K562 (cell line): ENCODE data around the gene MYO18B. TPM values are rescaled to one million over a fixed set of nuclear protein-coding genes. Genes with fewer than 3 reads are reported as not detected.

ENCODE experiments used
- ATAC-seq: fragments of 200-7000 bp; cut with Tn5 transposase; 3 replicates; pipeline ENCODE4 v1.9.1; 2020; ENCODE audit warnings: moderate library complexity
- BruUV-seq: library from RNA; stranded (reverse); fragments of 400-500 nt; replicated peaks from 2 replicates; lab custom pipeline; 2021; lab: Mats Ljungman, UMichigan
- CTCF ChIA-PET: fragments of 300-600 bp; formaldehyde crosslinking; extraction: SDS; loops from one replicate; lab custom pipeline; 2021; ENCODE audit warnings: low intra/inter-chr PET ratio; lab: Yijun Ruan, JAX
- POLR2A ChIA-PET: fragments of 300-600, 350-650 bp; sonication (Branson Sonifier 250); formaldehyde crosslinking; extraction: SDS; loops from one replicate; lab custom pipeline; 2021; ENCODE audit warnings: antibody characterized with exemption, inconsistent platforms; lab: Yijun Ruan, JAX
- DNase-seq, 4 experiments: peaks; one replicate each; pipeline versions ENCODE4 v3.0.0 to v3.0.0-alpha.2; 2011 to 2018; ENCODE audit warnings: low spot score in 3 of 4, mixed read lengths in 3 of 4; ENCODE audit errors: extremely low read depth in 1 of 4
- FAIRE-seq: peaks from 2 replicates; lab custom pipeline; 2011; peaks lifted over from hg19 to GRCh38; lab: Jason Lieb, UNC
- H2AFZ ChIP-seq: 2 replicates; pipeline ENCODE4 v1.6.0; 2011; ENCODE audit warnings: low read depth, low read length, control low read depth, inconsistent platforms
- H3K27ac ChIP-seq: fragments of 200-600 bp; 3 replicates; pipeline ENCODE4 v1.8.0; 2011; ENCODE audit warnings: low read depth, mild to moderate bottlenecking, control low read depth, inconsistent platforms, low read length, moderate library complexity, mixed read lengths; ENCODE audit errors: extremely low read depth
- H3K27me3 ChIP-seq, 2 experiments: fragments of 300-600 bp in 1 of 2; 2 replicates in 1 of 2; 3 replicates in 1 of 2; pipeline versions ENCODE4 v1.6.0 to v1.8.0; 2011; ENCODE audit warnings: inconsistent platforms in 2 of 2, low read length in 2 of 2, mild to moderate bottlenecking in 1 of 2, mixed read lengths in 1 of 2, moderate library complexity in 1 of 2; ENCODE audit not compliant: control insufficient read depth in 2 of 2, insufficient read depth in 2 of 2
- H3K36me3 ChIP-seq: fragments of 300-600 bp; 3 replicates; pipeline ENCODE4 v1.8.0; 2011; ENCODE audit warnings: mild to moderate bottlenecking, low read length, inconsistent platforms; ENCODE audit not compliant: control insufficient read depth, insufficient read depth
- H3K4me1 ChIP-seq, 2 experiments: fragments of 200-600 bp in 1 of 2; replicated peaks in 1 of 2; 2 replicates in 1 of 2; 3 replicates in 1 of 2; pipeline versions ENCODE4 v1.5.1 to v1.8.0; 2011; ENCODE audit warnings: inconsistent platforms in 2 of 2, low read length in 2 of 2, mild to moderate bottlenecking in 1 of 2, mixed read lengths in 1 of 2, moderate library complexity in 1 of 2; ENCODE audit not compliant: control insufficient read depth in 2 of 2, insufficient read depth in 2 of 2
- H3K4me2 ChIP-seq: 2 replicates; pipeline ENCODE4 v1.6.1; 2011; ENCODE audit warnings: low read length, control low read depth, inconsistent platforms, mixed read lengths; ENCODE audit not compliant: insufficient read depth
- H3K4me3 ChIP-seq: fragments of 200-600 bp; sonication (generic), shearing (Covaris generic); 2 replicates; pipeline ENCODE4 v1.5.1; 2016; ENCODE audit warnings: control low read depth, inconsistent platforms
- H3K79me2 ChIP-seq: fragments of 200-600 bp; 3 replicates; pipeline ENCODE4 v1.8.0; 2011; ENCODE audit warnings: low read length, inconsistent platforms; ENCODE audit not compliant: control insufficient read depth, insufficient read depth
- H3K9ac ChIP-seq, 2 experiments: 2 replicates each; pipeline versions ENCODE4 v1.6.0 to v1.6.1; 2011; ENCODE audit warnings: low read depth in 2 of 2, low read length in 2 of 2, control low read depth in 1 of 2, inconsistent platforms in 1 of 2, mild to moderate bottlenecking in 1 of 2, mixed read lengths in 1 of 2; ENCODE audit not compliant: insufficient read depth in 1 of 2
- H3K9me1 ChIP-seq: one replicate; pipeline ENCODE4 v1.6.0; 2011; ENCODE audit warnings: inconsistent platforms, mild to moderate bottlenecking, low read length, moderate library complexity; ENCODE audit not compliant: control insufficient read depth, insufficient read depth
- H3K9me3 ChIP-seq: replicated peaks from 2 replicates; pipeline ENCODE4 v1.5.1; 2011; ENCODE audit warnings: low read depth, low read length, inconsistent platforms; ENCODE audit not compliant: control insufficient read depth, insufficient read depth
- H4K20me1 ChIP-seq: replicated peaks from 2 replicates; pipeline ENCODE4 v1.6.1; 2011; ENCODE audit warnings: low read length, inconsistent platforms, mixed read lengths; ENCODE audit not compliant: control insufficient read depth, insufficient read depth
- BACH1 ChIP-seq: fragments of 200-800 bp; sonication (Bioruptor generic); IDR thresholded peaks from 2 replicates; pipeline ENCODE4 v1.6.1; 2016; ENCODE audit warnings: missing genetic modification characterization, missing compliant biosample characterization
- GATAD2A ChIP-seq: fragments of 450-650 bp; IDR thresholded peaks from 2 replicates; pipeline ENCODE4 v1.6.1; 2017
- RNF219 ChIP-seq: fragments of 250-450 bp; sonication (Bioruptor Pico); IDR thresholded peaks from 2 replicates; pipeline ENCODE4 v1.5.0; 2022; ENCODE audit warnings: mild to moderate bottlenecking
- SOX6 ChIP-seq: fragments of 450-650 bp; IDR thresholded peaks from 2 replicates; pipeline ENCODE4 v1.6.1; 2014; ENCODE audit warnings: mild to moderate bottlenecking
- USF1 ChIP-seq: sonication (generic); formaldehyde crosslinking; IDR thresholded peaks from 2 replicates; pipeline ENCODE4 v1.9.0; 2022; ENCODE audit warnings: mild to moderate bottlenecking, missing genetic modification reagents
- WGBS: fragments of 100-300 bp; shearing (Covaris generic); methylation state at CpG from one replicate; pipeline ENCODE4 v1.1.6; 2016; ENCODE audit warnings: low coverage, mixed read lengths; ENCODE audit not compliant: insufficient coverage; ENCODE audit errors: missing lambda C conversion rate; 5-methylcytosine and 5-hydroxymethylcytosine counted together
- in situ Hi-C: fragments of 300-500 bp; cut with MboI; formaldehyde crosslinking; loops from 4 replicates; pipeline ENCODE4 v1.15.0; 2018; ENCODE audit warnings: inconsistent platforms, mixed read lengths
- intact Hi-C: fragments of 100-400 bp; cut with micrococcal nuclease; formaldehyde crosslinking; loops from 2 replicates; pipeline ENCODE4 v1.14.2; 2022
- polyA plus RNA-seq, 8 experiments: library from polyadenylated mRNA; depleted of rRNA in 4 of 8; stranded (reverse) in 5 of 8; unstranded in 3 of 8; fragments of >200 nt; fragmentation: Nextera tagmentation in 2 of 8; fragmentation: Illumina TruSeq in 1 of 8; extraction: Ambion mirVana in 2 of 8; extraction: Trizol in 1 of 8; gene quantifications; 2 replicates each; pipeline versions ENCODE4 v1.2.1 to v1.2.3, GENCODE V29; 2011 to 2014; ENCODE audit warnings: inconsistent platforms in 1 of 8, missing spikeins in 1 of 8
- total RNA-seq, 7 experiments: library from RNA; depleted of rRNA in 6 of 7; stranded (reverse); fragments of >200 nt in 6 of 7; fragmentation: Illumina TruSeq in 2 of 7; extraction: Trizol in 2 of 7; gene quantifications; 2 replicates each; pipeline versions ENCODE4 v1.2.1 to v1.2.3, GENCODE V29; 2011 to 2021; ENCODE audit warnings: low replicate concordance in 1 of 7

MYO18B gene
- total and polyA plus RNA-seq, 9 of the 15 experiments (the other 6 are each of a cell fraction or from before 2014, with no cell fraction given): 0.06 to 7.0 (median 4.3) TPM

- Histone ChIP-seq H3K36me3 (peaks cover 9% of the 10 kb centered on the region; the same call in 2 of the 3 replicates), H3K9ac (no peak overlapping the region), H3K4me2 (no peak overlapping the region), H3K9me1 (no peaks in the 10 kb centered on the region), H3K27me3 (no peaks in the 10 kb centered on the region), H4K20me1 (no peaks in the 10 kb centered on the region; the same call in 1 of the 2 replicates), H3K9me3 (no peaks in the 10 kb centered on the region), H3K4me1 (no peaks in the 10 kb centered on the region), H3K79me2 (no peaks in the 10 kb centered on the region), H3K27ac (no peak overlapping the region), H2AFZ (no peak overlapping the region), H3K4me3 (no peak overlapping the region)
- in situ Hi-C loops: no loop called here
- intact Hi-C loops: no loop called here
- TF ChIP-seq GATAD2A: no peak
- no peak for TF ChIP-seq BACH1 (tag)
- ChIA-PET CTCF (no interaction called here), POLR2A (interaction anchor here (0.6 kb wide), 1 partner anchor 14 kb away, joined by 3 read pairs; no protein-coding TSS in a partner anchor)
- no peak for FAIRE-seq
- ATAC-seq: no peak
- 79% methylated on average over 10 of the region's 11 CpGs for WGBS
- no TSS peak for BruUV-seq
- no peak for DNase-seq
Observed at GRCh38 chr22:25874327-25874726, 132.3 kb downstream of the MYO18B start.

GRCh38 chr22:25875461-25875860 lies 133.5 kb downstream of the MYO18B start:
- ChIA-PET CTCF (no interaction called here), POLR2A (no interaction called here)
- H3K4me1 ChIP-seq: no peaks in the 10 kb centered on the region
- H3K27ac ChIP-seq: no peak overlapping the region
- no peak overlapping the region for H3K4me3 ChIP-seq
- no peak overlapping the region for H2AFZ ChIP-seq
- in situ Hi-C loops: no loop called here
- peaks cover 9% of the 10 kb centered on the region; the same call in 2 of the 3 replicates for H3K36me3 ChIP-seq
- FAIRE-seq: no peak
- no peaks in the 10 kb centered on the region for H3K9me1 ChIP-seq
- no peak for DNase-seq
- no TSS peak for BruUV-seq
- intact Hi-C loops: no loop called here
- no peaks in the 10 kb centered on the region for H3K27me3 ChIP-seq
- H3K79me2 ChIP-seq: no peaks in the 10 kb centered on the region
- H3K9ac ChIP-seq: no peak overlapping the region
- no peak overlapping the region for H3K4me2 ChIP-seq
- ATAC-seq: no peak
- 67% methylated on average over 2 of the region's 2 CpGs for WGBS
- H3K9me3 ChIP-seq: no peaks in the 10 kb centered on the region
- no peaks in the 10 kb centered on the region; the same call in 1 of the 2 replicates for H4K20me1 ChIP-seq
- no peak for TF ChIP-seq SOX6
- TF ChIP-seq USF1 (CRISPR knock-in tag): no peak
- TF ChIP-seq RNF219 (CRISPR knock-in tag): no peak
